ENCODE measurements around the gene C10orf71.
A peak's percentile ranks its signal among the peaks of the same experiment; 100 is the strongest.

Gene C10orf71

DNA sequence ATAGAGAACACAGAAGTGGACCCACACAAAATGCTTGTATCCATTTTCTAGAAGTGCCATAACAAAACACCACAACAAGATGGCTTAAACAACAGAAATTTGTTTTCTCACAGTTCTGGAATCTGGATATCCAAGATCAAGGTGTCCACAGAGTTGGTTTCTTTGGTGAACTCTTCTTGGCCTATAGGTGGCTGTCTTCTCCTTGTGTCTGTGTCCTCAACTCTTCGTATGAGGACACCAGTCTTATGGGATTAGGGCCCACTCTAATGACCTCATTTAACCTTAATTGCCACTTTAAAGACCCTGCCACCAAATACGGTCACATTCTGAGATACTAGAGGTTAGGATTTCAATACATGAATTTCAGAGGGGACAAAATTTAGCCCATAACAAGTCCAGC is 30.8 kb upstream of the C10orf71 start:
- no peak overlapping the region for H3K27ac ChIP-seq
- no peak overlapping the region for H3K4me3 ChIP-seq
- DNase-seq (ENCODE audit: low spot score): no peak
- TF ChIP-seq, protein P1, sequence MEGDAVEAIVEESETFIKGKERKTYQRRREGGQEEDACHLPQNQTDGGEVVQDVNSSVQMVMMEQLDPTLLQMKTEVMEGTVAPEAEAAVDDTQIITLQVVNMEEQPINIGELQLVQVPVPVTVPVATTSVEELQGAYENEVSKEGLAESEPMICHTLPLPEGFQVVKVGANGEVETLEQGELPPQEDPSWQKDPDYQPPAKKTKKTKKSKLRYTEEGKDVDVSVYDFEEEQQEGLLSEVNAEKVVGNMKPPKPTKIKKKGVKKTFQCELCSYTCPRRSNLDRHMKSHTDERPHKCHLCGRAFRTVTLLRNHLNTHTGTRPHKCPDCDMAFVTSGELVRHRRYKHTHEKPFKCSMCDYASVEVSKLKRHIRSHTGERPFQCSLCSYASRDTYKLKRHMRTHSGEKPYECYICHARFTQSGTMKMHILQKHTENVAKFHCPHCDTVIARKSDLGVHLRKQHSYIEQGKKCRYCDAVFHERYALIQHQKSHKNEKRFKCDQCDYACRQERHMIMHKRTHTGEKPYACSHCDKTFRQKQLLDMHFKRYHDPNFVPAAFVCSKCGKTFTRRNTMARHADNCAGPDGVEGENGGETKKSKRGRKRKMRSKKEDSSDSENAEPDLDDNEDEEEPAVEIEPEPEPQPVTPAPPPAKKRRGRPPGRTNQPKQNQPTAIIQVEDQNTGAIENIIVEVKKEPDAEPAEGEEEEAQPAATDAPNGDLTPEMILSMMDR (IDR thresholded peaks at IDR 0.05): no peak

DNA sequence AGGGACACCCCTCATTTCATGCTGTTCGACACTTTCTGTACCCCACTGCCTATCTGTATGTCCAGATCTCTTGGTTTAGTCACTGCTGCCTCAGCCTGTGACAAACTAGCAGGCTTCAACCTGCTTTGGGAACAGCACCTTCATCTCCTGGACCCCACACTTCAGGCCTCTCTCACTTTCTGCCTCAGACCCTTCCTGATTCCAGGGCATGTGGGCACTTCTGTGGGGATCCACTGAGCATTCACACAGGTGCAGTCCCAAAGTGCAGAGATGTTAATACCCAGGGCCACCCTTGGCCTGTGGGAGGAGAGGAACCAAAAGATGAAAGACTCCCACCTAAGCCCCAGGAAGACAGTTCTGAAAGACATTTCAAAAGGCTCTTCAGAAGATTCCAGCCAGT is 29.4 kb upstream of the C10orf71 start:
- Histone ChIP-seq H3K27ac (no peak overlapping the region), H3K4me3 (no peak overlapping the region)
- TF ChIP-seq, protein P1 (IDR thresholded peaks at IDR 0.05): no peak
- no peak for DNase-seq (ENCODE audit: low spot score)

GRCh38 chr10:49270565-49270964 is 28.4 kb upstream of the C10orf71 start:
- TF ChIP-seq, protein P1 (IDR thresholded peaks at IDR 0.05): no peak
- Histone ChIP-seq H3K4me3 (no peak overlapping the region), H3K27ac (no peak overlapping the region)
- no peak for DNase-seq (ENCODE audit: low spot score)

DNA sequence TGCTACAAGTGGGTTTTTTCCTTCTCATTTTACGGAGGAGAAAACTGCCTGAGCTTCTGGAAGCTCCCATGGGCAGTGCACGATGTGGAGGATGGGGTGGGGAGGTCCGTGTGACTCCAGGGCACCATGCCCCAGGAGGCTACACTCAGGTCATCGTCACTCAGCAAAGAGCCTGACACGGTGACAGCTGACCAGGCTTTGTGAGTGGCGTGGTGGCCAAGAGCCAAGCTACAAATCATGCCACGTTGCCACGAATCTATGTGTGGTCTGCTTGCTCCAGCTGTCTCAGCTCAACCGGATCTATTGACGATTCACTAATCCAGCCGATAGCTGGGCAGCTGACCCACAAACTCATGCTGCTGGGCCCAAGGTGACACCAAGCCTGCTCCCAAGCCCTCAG is 27.6 kb upstream of the C10orf71 start:
- TF ChIP-seq, protein P1 (IDR thresholded peaks at IDR 0.05): no peak
- DNase-seq (ENCODE audit: low spot score): no peak

DNA sequence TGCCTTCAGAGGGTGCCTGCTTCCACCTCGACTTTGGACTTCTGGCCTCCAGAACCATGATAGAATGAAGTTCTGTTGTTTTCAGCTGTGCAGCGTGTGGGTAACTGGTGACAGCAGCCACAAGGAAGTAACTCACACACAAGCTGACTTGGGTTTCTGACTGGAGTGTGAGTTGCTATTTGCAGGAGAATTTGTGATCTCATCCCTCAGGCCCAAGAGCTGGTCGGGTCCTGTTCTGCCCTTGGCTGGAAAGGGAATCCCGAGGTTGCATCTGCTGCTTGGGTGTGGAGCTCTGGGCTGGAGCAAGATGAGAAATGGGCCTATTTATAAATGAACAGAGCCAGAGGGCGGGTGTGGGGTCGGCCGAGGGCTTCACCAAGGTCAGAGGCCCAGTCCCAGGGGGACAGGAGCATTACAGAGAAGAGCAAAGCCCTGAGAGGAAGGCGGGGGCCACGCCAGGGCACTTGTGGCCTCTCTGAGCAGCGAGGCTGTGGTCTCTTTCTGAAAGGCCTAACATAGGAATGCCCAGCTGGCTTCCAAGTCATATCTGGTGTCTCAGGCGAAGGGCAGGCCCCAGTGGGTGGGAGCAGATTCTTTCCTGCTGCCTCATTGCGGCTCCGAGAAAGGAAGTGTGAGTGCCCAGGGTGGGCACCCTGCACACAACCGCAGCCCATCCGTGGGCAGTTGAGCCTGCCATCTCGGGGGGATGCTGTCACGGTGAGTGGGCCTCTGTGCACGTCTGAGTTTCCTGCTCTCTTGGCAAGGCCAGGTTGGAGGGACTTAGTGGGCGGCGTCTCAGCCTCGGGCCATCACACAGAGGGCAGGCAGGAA is 26.5 kb upstream of the C10orf71 start:
- TF ChIP-seq, protein P1 (IDR thresholded peaks at IDR 0.05): no peak
- H3K27ac ChIP-seq: peak overlapping the region; percentile 36 to 81
- H3K4me3 ChIP-seq: no peak overlapping the region
- DNase-seq (ENCODE audit: low spot score): no peak

More for the DNA sequence above, 27.6 kb upstream of the C10orf71 start:
- Histone ChIP-seq H3K4me3 (no peak overlapping the region), H3K27ac (peak overlapping the region in 1 of 2 donors; percentile 81)

DNA sequence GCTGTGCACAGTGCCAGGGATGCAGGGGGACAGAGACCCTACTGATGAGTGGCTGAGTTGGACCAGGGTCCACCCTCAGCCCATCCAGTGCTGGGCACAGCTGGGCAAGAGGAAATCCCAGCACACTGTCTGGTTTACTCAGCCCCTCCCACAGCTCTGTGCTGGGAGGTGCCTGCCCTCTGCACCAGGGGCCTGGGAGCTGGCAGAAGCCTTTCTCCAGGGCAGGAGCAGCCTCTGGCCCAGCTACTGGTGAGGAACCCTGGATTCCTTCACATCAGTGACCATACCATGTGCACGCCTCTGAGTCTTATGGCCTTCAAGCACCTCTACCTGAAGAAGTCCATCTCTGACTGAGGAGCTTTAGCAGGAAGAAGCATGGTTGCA is 25.9 kb upstream of the C10orf71 start:
- Histone ChIP-seq H3K27ac (peak overlapping the region; percentile 36 to 81), H3K4me3 (no peak overlapping the region)
- no peak for DNase-seq (ENCODE audit: low spot score)
- TF ChIP-seq, protein P1 (IDR thresholded peaks at IDR 0.05): no peak

GRCh38 chr10:49273626-49274025 is 25.3 kb upstream of the C10orf71 start:
- no peak overlapping the region for H3K27ac ChIP-seq
- DNase-seq (ENCODE audit: low spot score): no peak
- TF ChIP-seq, protein P1 (IDR thresholded peaks at IDR 0.05): no peak
- H3K4me3 ChIP-seq: no peak overlapping the region

Data from coronary artery (tissue), 2 donors.